DND-41 (cell line): ENCODE results near the gene FOXJ3.

Source experiments
- ATAC-seq: fragments of 200-7000 bp; cut with Tn5 transposase; 3 replicates; pipeline ENCODE4 v1.9.1; 2021; ENCODE audit warnings: low read depth; ENCODE audit not compliant: insufficient read depth
- DNase-seq: peaks from one replicate; pipeline ENCODE4 v3.0.0-alpha.2; 2020
- H2AFZ ChIP-seq: 2 replicates; pipeline ENCODE4 v1.6.0; 2012; ENCODE audit warnings: low read depth, low read length
- H3K27ac ChIP-seq: 2 replicates; pipeline ENCODE4 v1.5.1; 2012; ENCODE audit warnings: low read length, inconsistent platforms
- H3K27me3 ChIP-seq: fragments of 200-600 bp; sonication (generic); 2 replicates; pipeline ENCODE4 v1.6.0; 2012; ENCODE audit warnings: low read length, mild to moderate bottlenecking, inconsistent platforms; ENCODE audit not compliant: insufficient read depth, poor library complexity
- H3K36me3 ChIP-seq: 2 replicates; pipeline ENCODE4 v1.5.1; 2012; ENCODE audit warnings: low read length, inconsistent platforms; ENCODE audit not compliant: insufficient read depth
- H3K4me1 ChIP-seq: 2 replicates; pipeline ENCODE4 v1.5.1; 2012; ENCODE audit warnings: mild to moderate bottlenecking, low read length; ENCODE audit not compliant: insufficient read depth
- H3K4me2 ChIP-seq: 2 replicates; pipeline ENCODE4 v1.6.0; 2012; ENCODE audit warnings: mild to moderate bottlenecking, moderate library complexity, low read length, inconsistent platforms; ENCODE audit not compliant: insufficient read depth
- H3K4me3 ChIP-seq, 2 experiments: fragments of 200-600 bp in 1 of 2; shearing (Covaris generic) in 1 of 2; 2 replicates each; pipeline ENCODE4 v1.5.1; 2012 to 2016; ENCODE audit warnings: inconsistent platforms in 2 of 2, low read length in 2 of 2, mild to moderate bottlenecking in 2 of 2, low read depth in 1 of 2, moderate library complexity in 1 of 2
- H3K79me2 ChIP-seq: 2 replicates; pipeline ENCODE4 v1.6.0; 2012; ENCODE audit warnings: low read length, inconsistent platforms; ENCODE audit not compliant: insufficient read depth
- H3K9ac ChIP-seq: 2 replicates; pipeline ENCODE4 v1.6.0; 2012; ENCODE audit warnings: low read depth, mild to moderate bottlenecking, inconsistent platforms, low read length, moderate library complexity
- H3K9me3 ChIP-seq: 2 replicates; pipeline ENCODE4 v1.5.1; 2012; ENCODE audit warnings: low read length, moderate library complexity, mild to moderate bottlenecking, inconsistent platforms; ENCODE audit not compliant: insufficient read depth, severe bottlenecking
- H4K20me1 ChIP-seq: 2 replicates; pipeline ENCODE4 v1.6.0; 2012; ENCODE audit warnings: low read length; ENCODE audit not compliant: insufficient read depth
- EZH2 ChIP-seq: IDR thresholded peaks from 3 replicates; pipeline ENCODE4 v1.6.1; 2012; ENCODE audit warnings: borderline replicate concordance, low read depth, mild to moderate bottlenecking, moderate library complexity, low read length, inconsistent platforms; ENCODE audit not compliant: severe bottlenecking
- TF ChIP-seq, protein P1 (sequence below): IDR thresholded peaks from 2 replicates; pipeline ENCODE4 v1.5.1; 2012; ENCODE audit warnings: borderline replicate concordance, low read length, moderate library complexity, mild to moderate bottlenecking; ENCODE audit not compliant: poor library complexity, severe bottlenecking; ENCODE audit errors: extremely low read depth

Gene FOXJ3

DNA sequence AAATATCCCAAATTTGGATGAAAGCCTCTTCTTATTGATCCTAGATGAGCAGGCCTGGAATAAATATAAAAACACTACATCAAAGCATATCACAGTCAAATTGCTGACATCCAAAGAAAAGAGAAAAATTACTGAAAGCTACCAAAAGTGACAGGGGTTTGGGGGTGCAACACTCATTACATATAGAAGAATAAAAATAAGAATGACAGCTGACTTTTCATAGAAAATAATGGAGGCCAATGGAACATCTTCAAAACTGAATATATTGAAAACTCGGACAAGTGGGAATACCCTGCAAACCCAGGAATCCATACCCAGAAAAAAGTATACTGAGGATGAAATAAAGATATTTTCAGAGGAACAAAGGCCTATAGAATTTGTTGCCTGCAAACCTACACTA is 84.0 kb downstream of the FOXJ3 start:
- H3K27me3 ChIP-seq = no peaks in the 10 kb centered on the region
- no peaks in the 10 kb centered on the region for H3K4me1 ChIP-seq
- peaks cover 3% of the 10 kb centered on the region for H3K9me3 ChIP-seq
- no peak for ATAC-seq
- no peak overlapping the region for H3K27ac ChIP-seq
- H2AFZ ChIP-seq = no peak overlapping the region
- H3K36me3 ChIP-seq = peaks cover 10% of the 10 kb centered on the region; the same call in 1 of the 2 replicates
- H3K4me2 ChIP-seq = no peak overlapping the region
- DNase-seq = no peak
- no peak for TF ChIP-seq EZH2
- TF ChIP-seq, protein P1, sequence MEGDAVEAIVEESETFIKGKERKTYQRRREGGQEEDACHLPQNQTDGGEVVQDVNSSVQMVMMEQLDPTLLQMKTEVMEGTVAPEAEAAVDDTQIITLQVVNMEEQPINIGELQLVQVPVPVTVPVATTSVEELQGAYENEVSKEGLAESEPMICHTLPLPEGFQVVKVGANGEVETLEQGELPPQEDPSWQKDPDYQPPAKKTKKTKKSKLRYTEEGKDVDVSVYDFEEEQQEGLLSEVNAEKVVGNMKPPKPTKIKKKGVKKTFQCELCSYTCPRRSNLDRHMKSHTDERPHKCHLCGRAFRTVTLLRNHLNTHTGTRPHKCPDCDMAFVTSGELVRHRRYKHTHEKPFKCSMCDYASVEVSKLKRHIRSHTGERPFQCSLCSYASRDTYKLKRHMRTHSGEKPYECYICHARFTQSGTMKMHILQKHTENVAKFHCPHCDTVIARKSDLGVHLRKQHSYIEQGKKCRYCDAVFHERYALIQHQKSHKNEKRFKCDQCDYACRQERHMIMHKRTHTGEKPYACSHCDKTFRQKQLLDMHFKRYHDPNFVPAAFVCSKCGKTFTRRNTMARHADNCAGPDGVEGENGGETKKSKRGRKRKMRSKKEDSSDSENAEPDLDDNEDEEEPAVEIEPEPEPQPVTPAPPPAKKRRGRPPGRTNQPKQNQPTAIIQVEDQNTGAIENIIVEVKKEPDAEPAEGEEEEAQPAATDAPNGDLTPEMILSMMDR = no peak
- no peak overlapping the region for H3K9ac ChIP-seq
- no peaks in the 10 kb centered on the region; the same call in 1 of the 2 replicates for H4K20me1 ChIP-seq
- H3K4me3 ChIP-seq = no peak overlapping the region
- peaks cover 59% of the 10 kb centered on the region for H3K79me2 ChIP-seq

DNA sequence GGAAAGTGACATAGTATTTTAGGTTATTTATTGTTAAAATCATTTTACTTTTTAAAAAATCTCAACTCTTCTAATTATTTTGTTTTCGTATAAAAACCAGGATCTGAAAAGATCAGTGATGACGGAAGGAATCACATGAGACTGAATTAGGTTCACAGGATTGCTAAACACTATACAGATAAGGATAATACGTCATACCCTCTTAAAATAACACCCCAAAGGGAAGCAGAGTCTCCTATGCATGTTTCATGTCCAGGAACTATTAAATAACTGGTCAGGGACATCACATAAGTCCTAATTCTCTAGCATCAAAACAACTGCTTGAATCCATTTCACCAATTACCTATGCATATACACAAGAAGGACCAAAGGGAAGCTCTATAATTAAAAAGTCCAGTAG is 84.9 kb downstream of the FOXJ3 start:
- no peak for TF ChIP-seq EZH2
- TF ChIP-seq, protein P1 = no peak
- no peak overlapping the region for H2AFZ ChIP-seq
- DNase-seq (no peak), ATAC-seq (no peak)
- H4K20me1 ChIP-seq = peaks cover 2% of the 10 kb centered on the region; the same call in 1 of the 2 replicates
- peaks cover 59% of the 10 kb centered on the region for H3K79me2 ChIP-seq
- H3K4me3 ChIP-seq = no peak overlapping the region
- H3K27me3 ChIP-seq = no peaks in the 10 kb centered on the region
- H3K4me2 ChIP-seq = no peak overlapping the region
- peaks cover 10% of the 10 kb centered on the region; the same call in 1 of the 2 replicates for H3K36me3 ChIP-seq
- no peaks in the 10 kb centered on the region for H3K9me3 ChIP-seq
- no peak overlapping the region for H3K9ac ChIP-seq
- no peak overlapping the region for H3K27ac ChIP-seq
- no peaks in the 10 kb centered on the region for H3K4me1 ChIP-seq

DNA sequence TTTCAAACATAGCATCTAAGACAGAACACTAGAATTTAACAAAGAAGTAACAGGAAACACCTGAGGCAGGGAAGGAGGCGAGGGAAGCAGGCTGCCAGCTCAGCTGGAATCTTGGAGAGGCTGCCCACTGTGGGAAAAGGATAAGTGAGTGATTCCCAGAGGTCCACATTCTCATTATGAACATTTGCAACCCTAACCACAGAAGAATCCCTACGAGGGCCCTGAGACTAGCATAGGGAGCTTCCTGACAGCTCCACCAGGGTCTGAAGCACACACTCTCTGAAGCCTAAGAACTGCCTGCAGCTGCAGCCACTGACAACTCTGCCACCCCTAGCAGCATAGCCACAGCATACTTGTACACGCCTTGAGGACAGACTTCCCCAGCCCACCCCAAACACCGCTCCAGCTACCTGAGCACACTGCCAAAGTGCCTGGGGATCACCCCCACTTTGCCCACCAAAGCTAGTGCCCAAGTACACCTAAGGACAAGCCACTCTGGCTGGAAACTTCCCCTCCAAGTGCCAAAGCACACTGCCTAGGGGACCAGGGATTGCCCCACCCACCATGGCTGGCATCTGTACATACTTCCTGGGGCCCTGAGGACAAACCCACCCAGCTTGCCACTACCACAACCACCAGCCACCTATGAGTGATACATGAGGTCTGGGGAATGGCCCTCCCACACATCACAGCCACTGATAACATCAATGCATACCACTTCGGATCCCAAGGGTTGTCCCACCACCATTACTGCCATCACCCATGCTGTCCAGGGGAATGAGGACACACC is 93.9 kb downstream of the FOXJ3 start:
- Histone ChIP-seq H3K79me2 (peaks cover 96% of the 10 kb centered on the region), H3K27me3 (no peaks in the 10 kb centered on the region), H3K4me1 (peaks cover 29% of the 10 kb centered on the region), H3K36me3 (peaks cover 14% of the 10 kb centered on the region; the same call in 1 of the 2 replicates), H3K27ac (peak overlapping the region; percentile 48), H4K20me1 (peaks cover 14% of the 10 kb centered on the region), H3K4me2 (peak overlapping the region; percentile 28), H3K9ac (no peak overlapping the region), H2AFZ (no peak overlapping the region), H3K9me3 (peaks cover 10% of the 10 kb centered on the region), H3K4me3 (no peak overlapping the region)
- peak; percentile 56 for DNase-seq
- ATAC-seq = peak; percentile 95
- TF ChIP-seq, protein P1 = peak; percentile 4
- no peak for TF ChIP-seq EZH2
